Parathyroid adenoma (tissue), 2 donors: ENCODE data around the gene LBHD1.
A peak's percentile ranks its signal among the peaks of the same experiment; 100 is the strongest.
"Not testable (repeated sequence)": the region's sequence is repeated elsewhere in the genome, so short reads cannot be mapped to it uniquely, and the experiment has no call there.

Source experiments
- H2AFZ ChIP-seq: fragments of 300-600 bp; sonication (generic); one replicate; pipeline ENCODE4 v1.7.0; 2017; ENCODE audit warnings: antibody characterized with exemption, mild to moderate bottlenecking
- H3K27ac ChIP-seq: fragments of 300-600 bp; sonication (generic); one replicate; pipeline ENCODE4 v1.7.0; 2017
- H3K27me3 ChIP-seq: fragments of 300-600 bp; sonication (generic); one replicate; pipeline ENCODE4 v1.7.0; 2017; ENCODE audit warnings: low read length; ENCODE audit not compliant: control insufficient read depth, insufficient read depth
- H3K36me3 ChIP-seq: fragments of 300-600 bp; sonication (generic); one replicate; pipeline ENCODE4 v1.7.0; 2017; ENCODE audit warnings: low read length; ENCODE audit not compliant: control insufficient read depth, insufficient read depth
- H3K4me1 ChIP-seq: fragments of 300-600 bp; sonication (generic); one replicate; pipeline ENCODE4 v1.7.0; 2017; ENCODE audit warnings: control low read depth
- H3K4me2 ChIP-seq: fragments of 300-600 bp; sonication (generic); one replicate; pipeline ENCODE4 v1.7.0; 2017; ENCODE audit warnings: low read length
- H3K4me3 ChIP-seq: fragments of 300-600 bp; sonication (generic); one replicate; pipeline ENCODE4 v1.7.0; 2017; ENCODE audit warnings: low read depth, low read length
- H3K79me2 ChIP-seq: fragments of 300-600 bp; sonication (generic); one replicate; pipeline ENCODE4 v1.7.0; 2017; ENCODE audit warnings: control low read depth
- H3K9ac ChIP-seq: fragments of 300-600 bp; sonication (generic); one replicate; pipeline ENCODE4 v1.7.0; 2017; ENCODE audit warnings: mild to moderate bottlenecking
- H3K9me3 ChIP-seq: fragments of 300-600 bp; sonication (generic); one replicate; pipeline ENCODE4 v1.7.0; 2017; ENCODE audit warnings: low read length; ENCODE audit not compliant: control insufficient read depth
- CTCF ChIP-seq: fragments of 300-600 bp; sonication (generic); IDR thresholded peaks from one replicate; pipeline ENCODE4 v1.7.0; 2017; ENCODE audit warnings: antibody characterized with exemption, mild to moderate bottlenecking
- donor health status: primary hyperparathyroidism.

LBHD1 gene

GRCh38 chr11:62678433-62678769, 6.3 kb upstream of the LBHD1 start:
- H3K9me3 ChIP-seq: no peaks in the 10 kb centered on the region
- H3K27ac ChIP-seq: peak overlapping the region; percentile 85
- peak overlapping the region; percentile 91 for H3K4me3 ChIP-seq
- H3K9ac ChIP-seq: peak overlapping the region; percentile 67
- H3K4me1 ChIP-seq: peaks cover 3% of the 10 kb centered on the region
- no peaks in the 10 kb centered on the region for H3K36me3 ChIP-seq
- H3K4me2 ChIP-seq: peak overlapping the region; percentile 77
- H2AFZ ChIP-seq: peak overlapping the region; percentile 93
- H3K27me3 ChIP-seq: no peaks in the 10 kb centered on the region
- no peak for TF ChIP-seq CTCF
- H3K79me2 ChIP-seq: no peaks in the 10 kb centered on the region

DNA sequence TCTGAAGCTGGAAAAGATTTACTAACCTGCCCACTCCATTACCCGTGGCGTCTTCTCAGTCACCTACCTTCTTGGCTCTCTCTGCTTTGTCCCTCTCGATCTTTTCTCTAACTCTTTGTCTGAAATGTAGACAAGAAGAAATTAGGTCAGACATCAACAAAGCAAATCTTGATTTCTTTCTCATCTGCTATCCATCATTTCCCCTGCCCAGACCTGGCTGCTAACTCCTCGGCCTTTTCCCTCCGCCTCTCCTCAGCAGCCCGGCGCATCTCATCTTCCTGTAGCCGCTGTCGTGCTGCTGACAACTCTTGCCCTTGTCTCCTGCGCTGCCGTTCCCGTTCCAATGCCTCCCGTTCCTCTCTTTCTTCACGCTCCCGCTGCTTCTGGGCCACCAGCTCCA, 5.6 kb upstream of the LBHD1 start:
- Histone ChIP-seq H3K27ac (no peak overlapping the region), H3K36me3 (no peaks in the 10 kb centered on the region)

DNA sequence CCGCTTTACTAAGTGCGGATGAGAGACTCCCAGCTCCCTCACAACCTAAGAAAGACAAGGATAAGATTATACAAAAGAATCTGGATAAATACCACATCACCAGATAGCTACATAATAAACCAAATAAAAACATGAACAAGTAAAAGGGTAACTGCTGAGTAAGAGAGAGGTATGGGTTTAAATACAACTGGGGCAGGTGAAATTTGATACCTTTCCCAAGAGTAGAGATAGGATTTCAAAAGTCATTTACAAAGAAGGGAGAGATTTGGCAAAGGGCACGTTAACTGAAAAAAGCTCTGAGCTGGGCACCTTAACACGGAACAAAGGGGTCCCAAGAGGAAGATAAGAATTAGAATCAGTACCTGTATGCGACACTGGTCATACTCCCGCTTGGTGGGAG, 5.1 kb upstream of the LBHD1 start:
- Histone ChIP-seq H3K4me3 (peak overlapping the region; percentile 33), H3K9me3 (no peaks in the 10 kb centered on the region), H3K79me2 (no peaks in the 10 kb centered on the region), H3K4me2 (peak overlapping the region; percentile 77), H3K36me3 (no peaks in the 10 kb centered on the region), H3K27me3 (no peaks in the 10 kb centered on the region), H2AFZ (no peak overlapping the region), H3K4me1 (peaks cover 3% of the 10 kb centered on the region), H3K27ac (no peak overlapping the region), H3K9ac (no peak overlapping the region)
- no peak for TF ChIP-seq CTCF

More for the DNA sequence above, 5.6 kb upstream of the LBHD1 start:
- Histone ChIP-seq H3K27me3 (no peaks in the 10 kb centered on the region), H3K4me2 (peak overlapping the region; percentile 77), H3K9ac (no peak overlapping the region), H3K4me1 (peaks cover 3% of the 10 kb centered on the region), H2AFZ (no peak overlapping the region), H3K9me3 (no peaks in the 10 kb centered on the region), H3K4me3 (peak overlapping the region; percentile 33), H3K79me2 (no peaks in the 10 kb centered on the region)
- no peak for TF ChIP-seq CTCF

- no peak for TF ChIP-seq CTCF
- H3K4me2 ChIP-seq: peak overlapping the region; percentile 77
- H3K27ac ChIP-seq: no peak overlapping the region
- no peak overlapping the region for H3K9ac ChIP-seq
- H3K9me3 ChIP-seq: no peaks in the 10 kb centered on the region
- H3K27me3 ChIP-seq: no peaks in the 10 kb centered on the region
- no peaks in the 10 kb centered on the region for H3K79me2 ChIP-seq
- peak overlapping the region; percentile 33 for H3K4me3 ChIP-seq
- no peaks in the 10 kb centered on the region for H3K36me3 ChIP-seq
- peaks cover 3% of the 10 kb centered on the region for H3K4me1 ChIP-seq
- H2AFZ ChIP-seq: no peak overlapping the region
These were observed 4.6 kb upstream of the LBHD1 start for GRCh38 chr11:62676698-62677097.

- H3K4me1 ChIP-seq, H3K36me3 ChIP-seq: not testable (repeated sequence)
These were observed 3.3 kb upstream of the LBHD1 start for GRCh38 chr11:62675415-62675814.

More at GRCh38 chr11:62675415-62675814, 3.3 kb upstream of the LBHD1 start:
- not testable (repeated sequence) for H3K4me2 ChIP-seq, H3K9ac ChIP-seq, H3K4me3 ChIP-seq, H2AFZ ChIP-seq, H3K79me2 ChIP-seq, H3K27me3 ChIP-seq, H3K9me3 ChIP-seq, H3K27ac ChIP-seq
